ENCODE data around the gene SLC35F4. TPM values are rescaled to one million over a fixed set of nuclear protein-coding genes. Genes with fewer than 3 reads are reported as not detected.

SLC35F4 gene
- total and polyA plus RNA-seq, 2 of the 8 experiments (the other 6 are each of a cell fraction or from before 2014, with no cell fraction given), result not detected

- no peak overlapping the region for H2BK12ac ChIP-seq (ENCODE audit: low read depth, low read length)
- no peak overlapping the region for H3K4ac ChIP-seq (replicated peaks; ENCODE audit: insufficient read length, low read depth, low read length)
- no peak overlapping the region for H2BK15ac ChIP-seq (ENCODE audit: low read length)
- 98% methylated on average over 4 of the region's 4 CpGs; no CpG with 5 or more reads in 1 of the 2 experiments for WGBS, 2 experiments (ENCODE audit: extremely low coverage in 1 of 2, insufficient coverage in 1 of 2, insufficient read length in 1 of 2, insufficient replicate concordance in 2 of 2, low coverage in 1 of 2, low lambda C conversion rate in 2 of 2, missing lambda C conversion rate in 1 of 2)
- CTCF ChIA-PET (ENCODE audit: partially characterized antibody), result interaction anchor here (0.6 to 1.4 kb wide), 2 partner anchors 17 kb away, joined by 3 read pairs; no protein-coding TSS in a partner anchor
- no peaks in the 10 kb centered on the region for H3K36me3 ChIP-seq (ENCODE audit: control insufficient read depth in 2 of 4, insufficient read depth in 4 of 4, low read length in 3 of 4)
- FAIRE-seq (no peak), DNase-seq (ENCODE audit: low read depth in 1 of 2, low spot score in 2 of 2) (no peak)
- no peak overlapping the region for H4K91ac ChIP-seq (replicated peaks; ENCODE audit: insufficient read length, low read length)
- no peaks in the 10 kb centered on the region for H3K79me1 ChIP-seq (ENCODE audit: low read depth, low read length)
- H3K14ac ChIP-seq (ENCODE audit: insufficient read length), result no peak overlapping the region
- no peak overlapping the region for H4K8ac ChIP-seq (ENCODE audit: extremely low read depth, insufficient read depth, low read length)
- no peaks in the 10 kb centered on the region for H3K9me3 ChIP-seq (ENCODE audit: insufficient read depth in 2 of 2, low read depth in 1 of 2, low read length in 1 of 2)
- no peak overlapping the region for H2BK5ac ChIP-seq (ENCODE audit: low read depth, low read length)
- no peaks in the 10 kb centered on the region for H3K23me2 ChIP-seq (ENCODE audit: low read depth, low read length)
- no peak overlapping the region for H3K56ac ChIP-seq (replicated peaks; ENCODE audit: insufficient read length, low read depth, low read length)
- no peak overlapping the region for H3K4me3 ChIP-seq (ENCODE audit: extremely low read depth in 1 of 4, insufficient read depth in 2 of 4, low read depth in 3 of 4, low read length in 4 of 4)
- H2AFZ ChIP-seq (ENCODE audit: low read length), result no peak overlapping the region
- H2AK5ac ChIP-seq (ENCODE audit: low read depth, low read length), result no peak overlapping the region
- H3K9ac ChIP-seq (replicated peaks in 1 of 4; ENCODE audit: extremely low read depth in 1 of 4, low read depth in 3 of 4, low read length in 3 of 4), result no peak overlapping the region
- H3K18ac ChIP-seq (ENCODE audit: extremely low read depth, low read length), result no peak overlapping the region
- peaks cover 0 to 1% (median 0%) of the 10 kb centered on the region in 4 experiments; a peak in 1 of 7 replicates for H3K27me3 ChIP-seq (replicated peaks in 1 of 4; ENCODE audit: control insufficient read depth in 3 of 4, extremely low read depth in 1 of 4, insufficient read depth in 3 of 4, low read length in 3 of 4)
- no peak overlapping the region for H3K27ac ChIP-seq (ENCODE audit: low read depth, low read length)
- H3K4me1 ChIP-seq (replicated peaks in 1 of 4; ENCODE audit: control insufficient read depth in 3 of 4, insufficient read depth in 4 of 4, low read length in 3 of 4), result no peaks in the 10 kb centered on the region
- no peaks in the 10 kb centered on the region for H4K20me1 ChIP-seq (replicated peaks in 1 of 2; ENCODE audit: control insufficient read depth in 1 of 2, insufficient read depth in 2 of 2, low read length in 2 of 2)
- no peak overlapping the region for H2BK120ac ChIP-seq (replicated peaks; ENCODE audit: low read depth, low read length)
- POLR2A ChIA-PET (ENCODE audit: partially characterized antibody), result no interaction called here
- no peak overlapping the region for H2BK20ac ChIP-seq (ENCODE audit: low read length)
- no peak overlapping the region for H4K5ac ChIP-seq (ENCODE audit: insufficient read length, low read depth, low read length)
- H3K23ac ChIP-seq (ENCODE audit: insufficient read length), result no peak overlapping the region
- no peaks in the 10 kb centered on the region for H3K79me2 ChIP-seq (ENCODE audit: control insufficient read depth in 1 of 2, insufficient read depth in 2 of 2, low read length in 2 of 2)
- no peak overlapping the region for H3K4me2 ChIP-seq (ENCODE audit: insufficient read depth in 1 of 2, low read depth in 2 of 2, low read length in 2 of 2)
- TF ChIP-seq YY1 (IDR thresholded peaks at IDR 0.05; ENCODE audit: low read depth, low read length), result no peak
- no peak for TF ChIP-seq JUN (IDR thresholded peaks at IDR 0.05; ENCODE audit: low read depth, low read length)
- no peak for TF ChIP-seq CBX8 (IDR thresholded peaks at IDR 0.05; ENCODE audit: borderline replicate concordance, low read depth, low read length)
- no peak for TF ChIP-seq BRCA1 (IDR thresholded peaks at IDR 0.05; ENCODE audit: low read depth, low read length)
- no peak for TF ChIP-seq TAF1 (IDR thresholded peaks at IDR 0.05; ENCODE audit: low read depth, low read length)
- no peak for TF ChIP-seq RNF2 (IDR thresholded peaks at IDR 0.05; ENCODE audit: borderline replicate concordance, low read depth, low read length, missing control alignments, poor library complexity, severe bottlenecking)
- TF ChIP-seq GTF2F1 (IDR thresholded peaks at IDR 0.05; ENCODE audit: borderline replicate concordance, low read depth, low read length), result no peak
- TF ChIP-seq CBX5 (IDR thresholded peaks at IDR 0.05; ENCODE audit: low read depth, low read length), result no peak
- no peak for TF ChIP-seq CEBPB (IDR thresholded peaks at IDR 0.05; ENCODE audit: low read depth, low read length)
- no peak for TF ChIP-seq NRF1 (IDR thresholded peaks at IDR 0.05; ENCODE audit: low read depth, low read length)
- no peak for TF ChIP-seq ASH2L (IDR thresholded peaks at IDR 0.05; ENCODE audit: low read length)
Observed at GRCh38 chr14:57549765-57550420, 316.0 kb downstream of the SLC35F4 start.
